Mesodermal cell (in vitro differentiated cells): Measurements from ENCODE around the gene INS.

Experiments
- H3K27ac ChIP-seq: 2 replicates; pipeline ENCODE4 v1.7.0; 2013; ENCODE audit warnings: mild to moderate bottlenecking, low read depth, low read length, moderate library complexity; ENCODE audit not compliant: severe bottlenecking
- H3K36me3 ChIP-seq: 2 replicates; pipeline ENCODE4 v1.7.1; 2013; ENCODE audit warnings: mild to moderate bottlenecking, low read length, moderate library complexity; ENCODE audit not compliant: control insufficient read depth, insufficient read depth
- H3K4me1 ChIP-seq: one replicate; pipeline ENCODE4 v1.7.1; 2013; ENCODE audit warnings: mild to moderate bottlenecking, low read length; ENCODE audit not compliant: insufficient read depth, control insufficient read depth, poor library complexity, severe bottlenecking
- H3K4me3 ChIP-seq: 2 replicates; pipeline ENCODE4 v1.7.0; 2013; ENCODE audit warnings: low read length, control low read depth, mild to moderate bottlenecking; ENCODE audit not compliant: insufficient read depth, poor library complexity, severe bottlenecking; ENCODE audit errors: extremely low read depth
- H3K9me3 ChIP-seq: 2 replicates; pipeline ENCODE4 v1.7.1; 2013; ENCODE audit warnings: mild to moderate bottlenecking, low read length, moderate library complexity; ENCODE audit not compliant: control insufficient read depth
- WGBS, 2 experiments: methylation state at CpG; one replicate each; pipeline ENCODE4 v1.1.5; 2013; ENCODE audit warnings: missing lambda C conversion rate in 2 of 2; ENCODE audit not compliant: insufficient coverage in 2 of 2; 5-methylcytosine and 5-hydroxymethylcytosine counted together

INS gene

GRCh38 chr11:2120359-2121100, 40.5 kb downstream of the INS start:
- WGBS, 2 experiments, result 60 to 69% methylated on average over 17 of the region's 23 CpGs
- H3K9me3 ChIP-seq, result peaks cover 9% of the 10 kb centered on the region
- no peak overlapping the region for H3K27ac ChIP-seq
- H3K4me1 ChIP-seq, result peaks cover 21% of the 10 kb centered on the region
- no peaks in the 10 kb centered on the region for H3K36me3 ChIP-seq
- H3K4me3 ChIP-seq, result no peak overlapping the region

- 80% methylated on average over 1 of the region's 4 CpGs; no CpG with 5 or more reads in 1 of the 2 experiments for WGBS, 2 experiments
- no peak overlapping the region for H3K27ac ChIP-seq
Measured at GRCh38 chr11:2118677-2119076, 42.3 kb downstream of the INS start.

GRCh38 chr11:2116680-2117079, 44.3 kb downstream of the INS start:
- no peaks in the 10 kb centered on the region for H3K36me3 ChIP-seq
- WGBS, 2 experiments, result 87 to 100% methylated on average over 1 of the region's 1 CpG
- H3K4me3 ChIP-seq, result no peak overlapping the region
- peaks cover 9% of the 10 kb centered on the region for H3K9me3 ChIP-seq
- peaks cover 9% of the 10 kb centered on the region for H3K4me1 ChIP-seq
- H3K27ac ChIP-seq, result no peak overlapping the region

More at GRCh38 chr11:2118677-2119076, 42.3 kb downstream of the INS start:
- peaks cover 9% of the 10 kb centered on the region for H3K9me3 ChIP-seq
- no peak overlapping the region for H3K4me3 ChIP-seq
- H3K4me1 ChIP-seq, result peaks cover 21% of the 10 kb centered on the region
- no peaks in the 10 kb centered on the region for H3K36me3 ChIP-seq

GRCh38 chr11:2115308-2115707, 45.7 kb downstream of the INS start:
- no peak overlapping the region for H3K4me3 ChIP-seq
- no peak overlapping the region for H3K27ac ChIP-seq
- H3K36me3 ChIP-seq, result no peaks in the 10 kb centered on the region
- H3K9me3 ChIP-seq, result peaks cover 9% of the 10 kb centered on the region
- peaks cover 1% of the 10 kb centered on the region for H3K4me1 ChIP-seq
- whole genome bisulfite sequencing, 2 experiments, result 87 to 96% methylated on average over 9 to 11 of the region's 12 CpGs

- 88 to 93% methylated on average over 28 to 31 of the region's 32 CpGs for WGBS, 2 experiments
- H3K9me3 ChIP-seq, result peaks cover 9% of the 10 kb centered on the region
Measured at GRCh38 chr11:2114430-2115241, 46.4 kb downstream of the INS start.

GRCh38 chr11:2113776-2114175, 47.2 kb downstream of the INS start:
- H3K27ac ChIP-seq, result no peak overlapping the region
- WGBS, 2 experiments, result 90% methylated on average over 6 to 9 of the region's 11 CpGs
- no peaks in the 10 kb centered on the region for H3K36me3 ChIP-seq

More at GRCh38 chr11:2114430-2115241, 46.4 kb downstream of the INS start:
- Histone ChIP-seq H3K27ac (no peak overlapping the region), H3K36me3 (no peaks in the 10 kb centered on the region), H3K4me3 (no peak overlapping the region), H3K4me1 (no peaks in the 10 kb centered on the region)

GRCh38 chr11:2110521-2110920, 50.5 kb downstream of the INS start:
- Histone ChIP-seq H3K4me3 (no peak overlapping the region), H3K27ac (no peak overlapping the region), H3K4me1 (peaks cover 5% of the 10 kb centered on the region), H3K9me3 (no peaks in the 10 kb centered on the region), H3K36me3 (no peaks in the 10 kb centered on the region)
- 85 to 92% methylated on average over 12 of the region's 12 CpGs for WGBS, 2 experiments

More at GRCh38 chr11:2113776-2114175, 47.2 kb downstream of the INS start:
- H3K9me3 ChIP-seq, result peaks cover 9% of the 10 kb centered on the region
- H3K4me3 ChIP-seq, result no peak overlapping the region
- H3K4me1 ChIP-seq, result peaks cover 5% of the 10 kb centered on the region
